Forelimb muscle (tissue), 1 donor: Measurements from ENCODE around the gene PPP1R13B. TPM values are rescaled to one million over a fixed set of nuclear protein-coding genes. Genes with fewer than 3 reads are reported as not detected.
A peak's percentile ranks its signal among the peaks of the same experiment; 100 is the strongest.
"Not testable (repeated sequence)": the region's sequence is repeated elsewhere in the genome, so short reads cannot be mapped to it uniquely, and the experiment has no call there.

ENCODE experiments used
- DNase-seq: peaks from one replicate; pipeline ENCODE4 v3.0.0-alpha.2; 2013; ENCODE audit warnings: low read depth
- polyA plus RNA-seq: library from polyadenylated mRNA; unstranded; fragments of 120-200 nt; gene quantifications from one replicate; pipeline ENCODE4 v1.2.1, GENCODE V29; 2013; ENCODE audit not compliant: insufficient read length

PPP1R13B gene
- 7.7 TPM for polyA plus RNA-seq

GRCh38 chr14:103847451-103848174, at the start of gene PPP1R13B:
Gene PPP1R13B, minus strand, starts transcription at chr14:103847575. Its CDS starts 268 bp downstream, at chr14:103847307.
- DNase-seq, result peak; percentile 35

GRCh38 chr14:103896578-103896977, 49.2 kb upstream of the PPP1R13B start:
- DNase-seq, result no peak

- DNase-seq, result no peak
These were observed 47.3 kb upstream of the PPP1R13B start for GRCh38 chr14:103894723-103895059.

- DNase-seq, result no peak
These were observed 46.8 kb upstream of the PPP1R13B start for GRCh38 chr14:103894034-103894722.

GRCh38 chr14:103892247-103892646, 44.9 kb upstream of the PPP1R13B start:
- DNase-seq, result no peak

GRCh38 chr14:103891667-103892215, 44.4 kb upstream of the PPP1R13B start:
- DNase-seq, result no peak

GRCh38 chr14:103890821-103891666, 43.7 kb upstream of the PPP1R13B start:
- no peak for DNase-seq

GRCh38 chr14:103890052-103890371, 42.6 kb upstream of the PPP1R13B start:
- DNase-seq, result no peak

GRCh38 chr14:103889313-103890051, 42.1 kb upstream of the PPP1R13B start:
- no peak for DNase-seq

- not testable (repeated sequence) for DNase-seq
These were observed 41.6 kb upstream of the PPP1R13B start for GRCh38 chr14:103889002-103889312.

- no peak for DNase-seq
These were observed 40.3 kb upstream of the PPP1R13B start for GRCh38 chr14:103887557-103888115.

- no peak for DNase-seq
These were observed 39.8 kb upstream of the PPP1R13B start for GRCh38 chr14:103887170-103887501.

- DNase-seq, result no peak
These were observed 39.2 kb upstream of the PPP1R13B start for GRCh38 chr14:103886304-103887169.

- no peak for DNase-seq
These were observed 38.1 kb upstream of the PPP1R13B start for GRCh38 chr14:103885509-103885932.

GRCh38 chr14:103884854-103885253, 37.5 kb upstream of the PPP1R13B start:
- no peak for DNase-seq

- no peak for DNase-seq
These were observed 35.8 kb upstream of the PPP1R13B start for GRCh38 chr14:103883263-103883523.

- no peak for DNase-seq
These were observed 35.3 kb upstream of the PPP1R13B start for GRCh38 chr14:103882503-103883262.

GRCh38 chr14:103881268-103882201, 34.2 kb upstream of the PPP1R13B start:
- no peak for DNase-seq
